GM19324 (cell line): ENCODE data around the gene TPSD1.
"Not testable (repeated sequence)": the region's sequence is repeated elsewhere in the genome, so short reads cannot be mapped to it uniquely, and the experiment has no call there.

Experiments
- ATAC-seq: cut with Tn5 transposase; IDR thresholded peaks from one replicate; pipeline ENCODE4 v1.9.1; 2021; ENCODE audit warnings: mild to moderate bottlenecking, moderate library complexity; ENCODE audit not compliant: unreplicated experiment, low FRiP score

TPSD1 gene

DNA sequence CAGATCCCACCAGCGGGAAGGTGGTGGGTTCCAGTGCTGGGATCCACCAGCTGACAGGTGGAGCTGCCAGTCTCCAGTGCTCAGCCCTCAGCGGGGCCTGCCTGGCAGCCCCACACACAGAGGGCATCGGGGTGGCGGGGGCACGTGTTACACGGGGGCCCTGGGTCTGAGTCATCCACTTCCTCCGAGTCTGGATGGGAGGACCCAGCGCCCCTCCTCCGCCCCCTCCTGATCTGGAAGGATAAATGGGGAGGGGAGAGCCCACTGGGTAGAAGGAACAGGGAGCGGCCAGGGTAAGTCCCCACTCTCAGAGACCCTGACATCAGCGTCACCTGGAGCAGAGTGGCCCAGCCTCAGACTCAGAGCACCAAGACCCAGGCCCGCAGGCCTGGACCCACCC, 15.4 kb upstream of the TPSD1 start, which contains the start of gene TPSAB1:
Gene TPSAB1 (plus strand): TSS at position 270 of the 400 bp plus-strand sequence. CDS start 234 bp downstream, outside the sequence.
- ATAC-seq: not testable (repeated sequence)

- not testable (repeated sequence) for ATAC-seq
Measured at GRCh38 chr16:1241081-1241480, 14.8 kb upstream of the TPSD1 start.

DNA sequence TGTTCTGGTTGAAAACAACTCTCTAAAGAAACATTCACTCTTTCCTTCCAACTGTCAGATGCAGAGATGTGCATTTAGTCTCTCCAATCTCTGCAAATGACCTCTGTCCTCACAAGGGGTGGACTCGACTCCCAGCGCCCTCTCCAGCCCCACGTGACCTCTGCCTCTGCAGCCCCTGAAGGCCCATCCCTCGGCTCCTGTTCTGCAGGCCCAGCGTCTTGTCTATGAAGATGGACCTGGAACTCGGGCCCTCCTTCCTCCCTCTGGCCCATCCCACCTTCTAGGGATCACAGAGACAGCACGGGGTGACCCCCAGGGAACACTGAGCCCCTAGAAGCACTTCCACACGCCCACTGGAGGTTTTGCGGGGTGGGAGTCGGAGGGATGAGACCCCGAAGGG, 12.5 kb upstream of the TPSD1 start:
- ATAC-seq: not testable (repeated sequence)

GRCh38 chr16:1243907-1244850, 11.7 kb upstream of the TPSD1 start:
- ATAC-seq: not testable (repeated sequence)

DNA sequence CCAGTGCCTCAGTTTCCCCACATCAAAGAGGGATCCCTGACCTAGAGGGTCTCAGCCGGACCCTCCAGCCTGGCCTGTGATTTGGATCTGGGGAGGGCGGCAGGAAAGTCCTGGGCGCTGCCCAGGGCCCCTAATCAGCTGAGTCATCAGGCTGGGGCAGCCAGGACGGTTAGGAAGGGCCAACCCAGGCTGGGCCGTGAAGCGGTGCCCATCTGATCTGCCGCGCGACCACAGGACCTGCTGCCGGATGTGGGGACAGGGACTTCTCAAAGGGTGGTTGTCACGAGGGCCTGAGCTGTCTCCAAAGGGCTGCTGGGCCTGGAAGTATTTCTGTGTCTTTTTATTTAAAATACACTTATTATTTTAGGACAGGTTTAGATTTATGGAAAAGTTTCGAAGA, 11.0 kb upstream of the TPSD1 start:
- ATAC-seq: no peak

DNA sequence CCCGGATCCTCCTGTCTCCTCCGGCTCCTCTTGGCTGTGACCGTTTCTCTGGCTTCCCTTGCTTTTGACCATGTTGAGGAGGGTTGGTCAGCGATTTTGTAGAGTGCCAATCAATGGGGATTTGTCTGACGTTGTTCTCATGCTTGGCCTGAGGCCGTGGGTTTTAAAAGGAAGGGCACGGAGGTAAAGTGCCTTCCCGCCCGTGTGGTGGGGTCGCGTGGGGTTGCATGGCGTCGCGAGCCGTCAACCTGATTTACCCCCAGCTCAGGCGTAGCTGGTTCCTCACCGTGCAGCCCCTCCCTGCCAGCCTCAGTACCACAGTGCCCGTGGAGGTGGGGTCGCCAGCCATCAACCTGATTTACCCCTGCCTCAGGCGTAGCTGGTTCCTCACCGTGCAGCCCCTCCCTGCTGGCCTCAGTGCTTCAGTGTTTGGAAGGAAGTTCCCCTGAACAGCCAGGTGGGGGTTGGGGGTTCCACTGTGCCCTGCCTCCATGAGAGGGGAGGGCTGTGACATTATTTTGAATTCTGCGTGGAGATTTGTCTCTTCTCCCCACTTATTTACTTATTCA, 10.3 kb upstream of the TPSD1 start:
- ATAC-seq: no peak

- ATAC-seq: not testable (repeated sequence)
Measured at GRCh38 chr16:1247903-1248537, 7.8 kb upstream of the TPSD1 start.

GRCh38 chr16:1249031-1249755, 6.7 kb upstream of the TPSD1 start:
- ATAC-seq: not testable (repeated sequence)

- not testable (repeated sequence) for ATAC-seq
Measured at GRCh38 chr16:1253701-1254364, 2.0 kb upstream of the TPSD1 start.

- ATAC-seq: not testable (repeated sequence)
Measured at GRCh38 chr16:1254821-1255220, 1.0 kb upstream of the TPSD1 start.

DNA sequence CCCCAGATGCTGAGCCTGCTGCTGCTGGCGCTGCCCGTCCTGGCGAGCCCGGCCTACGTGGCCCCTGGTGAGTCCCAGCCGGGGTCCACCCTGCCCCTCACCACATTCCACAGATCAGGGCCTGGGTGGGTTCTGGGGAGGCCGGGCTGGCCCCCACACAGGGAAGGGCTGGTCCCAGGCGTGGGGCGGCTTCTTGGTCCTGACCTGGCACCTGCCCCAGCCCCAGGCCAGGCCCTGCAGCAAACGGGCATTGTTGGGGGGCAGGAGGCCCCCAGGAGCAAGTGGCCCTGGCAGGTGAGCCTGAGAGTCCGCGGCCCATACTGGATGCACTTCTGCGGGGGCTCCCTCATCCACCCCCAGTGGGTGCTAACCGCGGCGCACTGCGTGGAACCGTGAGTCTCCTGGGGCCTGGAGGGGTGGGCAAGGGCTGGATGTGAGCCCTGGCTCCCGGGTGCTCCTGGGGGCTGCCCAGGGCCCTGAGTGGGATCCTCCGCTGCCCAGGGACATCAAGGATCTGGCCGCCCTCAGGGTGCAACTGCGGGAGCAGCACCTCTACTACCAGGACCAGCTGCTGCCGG, 516 bp downstream of the TPSD1 start:
- ATAC-seq: not testable (repeated sequence)

DNA sequence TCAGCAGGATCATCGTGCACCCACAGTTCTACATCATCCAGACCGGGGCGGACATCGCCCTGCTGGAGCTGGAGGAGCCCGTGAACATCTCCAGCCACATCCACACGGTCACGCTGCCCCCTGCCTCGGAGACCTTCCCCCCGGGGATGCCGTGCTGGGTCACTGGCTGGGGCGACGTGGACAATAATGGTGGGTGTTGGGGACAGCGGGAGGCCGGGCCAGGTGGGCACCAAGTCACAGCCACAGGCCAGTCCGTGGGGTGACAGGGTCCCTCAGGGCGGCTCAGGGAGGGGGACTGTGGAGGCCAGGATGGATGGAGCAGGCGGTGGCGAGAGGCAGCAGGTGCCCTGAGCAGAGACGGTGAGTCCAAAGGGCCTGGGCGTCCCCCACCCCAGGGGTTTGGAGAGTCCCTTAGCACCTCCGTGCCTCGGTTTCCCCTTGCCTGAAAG, 1.0 kb downstream of the TPSD1 start:
- ATAC-seq: no peak

DNA sequence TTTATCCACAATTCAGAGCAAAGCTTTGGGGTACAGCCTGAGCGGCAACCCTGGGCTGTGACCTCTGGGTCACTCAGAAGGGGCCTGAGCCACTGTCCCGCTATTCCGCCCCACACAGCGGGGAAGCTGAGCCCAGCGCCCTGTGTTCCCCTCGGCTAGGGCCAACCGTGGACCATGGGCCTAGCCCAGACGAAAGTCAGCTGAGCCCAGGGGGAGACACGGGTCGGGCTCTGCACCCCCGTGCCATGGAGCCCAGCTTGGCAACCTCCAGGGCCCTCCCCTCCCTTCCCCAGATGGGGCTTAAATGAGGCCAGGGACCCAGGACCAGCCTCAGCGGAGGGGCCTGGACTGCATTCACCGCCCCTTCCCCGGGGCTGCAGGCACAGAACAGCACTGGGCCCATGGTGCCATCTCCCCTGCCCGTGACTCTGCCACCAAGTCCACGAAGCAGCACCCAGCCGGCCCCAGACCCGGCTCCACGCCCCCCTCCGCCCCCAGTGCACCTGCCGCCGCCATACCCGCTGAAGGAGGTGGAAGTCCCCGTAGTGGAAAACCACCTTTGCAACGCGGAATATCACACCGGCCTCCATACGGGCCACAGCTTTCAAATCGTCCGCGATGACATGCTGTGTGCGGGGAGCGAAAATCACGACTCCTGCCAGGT, 1.8 kb downstream of the TPSD1 start:
- ATAC-seq: no peak

DNA sequence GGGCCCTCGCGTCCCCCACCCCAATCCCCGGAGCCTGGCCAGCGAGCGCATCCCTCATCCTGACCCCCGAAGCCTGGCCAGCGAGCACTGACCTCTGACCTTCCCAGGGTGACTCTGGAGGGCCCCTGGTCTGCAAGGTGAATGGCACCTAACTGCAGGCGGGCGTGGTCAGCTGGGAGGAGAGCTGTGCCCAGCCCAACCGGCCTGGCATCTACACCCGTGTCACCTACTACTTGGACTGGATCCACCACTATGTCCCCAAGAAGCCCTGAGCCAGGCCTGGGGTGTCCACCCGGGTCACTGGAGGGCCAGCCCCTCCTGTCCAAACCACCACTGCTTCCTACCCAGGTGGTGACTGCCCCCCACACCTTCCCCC, 2.3 kb downstream of the TPSD1 start:
- ATAC-seq: no peak

GRCh38 chr16:1258906-1259759, 3.3 kb downstream of the TPSD1 start:
- ATAC-seq: no peak

DNA sequence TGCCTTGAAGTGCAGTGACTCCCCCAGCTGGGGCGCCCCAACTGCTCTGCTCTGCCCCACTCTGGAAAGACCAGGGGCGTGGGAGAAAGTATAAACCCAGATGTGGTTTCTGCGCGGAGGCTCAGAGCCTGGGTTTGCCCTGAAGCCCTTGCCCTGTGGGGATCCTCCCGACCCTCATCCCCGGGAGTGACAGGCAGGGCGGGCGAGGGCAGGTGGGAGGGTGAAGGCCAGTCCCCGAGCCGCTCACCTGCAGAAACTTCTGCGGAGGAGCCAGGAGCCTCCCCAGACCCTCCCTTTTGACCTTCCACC, 3.8 kb downstream of the TPSD1 start:
- no peak for ATAC-seq

DNA sequence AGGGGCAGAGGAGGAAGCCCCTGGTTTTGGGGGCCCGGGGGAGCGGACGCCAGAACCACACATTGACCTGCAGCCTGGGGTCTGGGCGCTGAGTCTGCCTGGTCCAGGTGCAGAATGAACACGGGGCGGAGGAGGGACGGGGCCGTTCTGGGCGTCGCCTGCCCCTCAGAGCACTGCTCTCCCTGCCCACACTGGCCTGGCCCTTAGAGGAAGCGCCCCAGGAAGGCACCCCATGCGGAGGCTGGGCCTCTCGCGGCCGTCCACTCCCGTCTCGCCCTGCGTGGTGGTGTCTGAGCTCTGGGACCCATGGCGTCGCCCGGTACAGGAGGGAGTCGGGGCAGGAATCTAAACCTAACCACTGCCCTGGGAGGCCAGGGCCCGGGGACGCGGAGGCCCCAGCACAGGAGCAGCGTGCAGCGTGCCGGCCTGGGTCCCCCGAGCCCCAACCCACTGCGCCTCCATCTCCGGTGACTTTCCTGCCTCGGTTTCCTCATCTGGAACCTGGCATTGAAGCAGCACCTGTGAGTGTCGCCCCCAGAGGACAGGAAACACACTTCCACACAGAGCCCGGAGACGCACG, 4.3 kb downstream of the TPSD1 start:
- ATAC-seq: no peak
